Measurements from ENCODE around the gene SLX9. TPM values are rescaled to one million over a fixed set of nuclear protein-coding genes. Genes with fewer than 3 reads are reported as not detected.

The SLX9 gene
- total RNA-seq, 4 donors from 2014 or later = 8.6 to 24.3 (median 10.5) TPM; not detected in 1

DNA sequence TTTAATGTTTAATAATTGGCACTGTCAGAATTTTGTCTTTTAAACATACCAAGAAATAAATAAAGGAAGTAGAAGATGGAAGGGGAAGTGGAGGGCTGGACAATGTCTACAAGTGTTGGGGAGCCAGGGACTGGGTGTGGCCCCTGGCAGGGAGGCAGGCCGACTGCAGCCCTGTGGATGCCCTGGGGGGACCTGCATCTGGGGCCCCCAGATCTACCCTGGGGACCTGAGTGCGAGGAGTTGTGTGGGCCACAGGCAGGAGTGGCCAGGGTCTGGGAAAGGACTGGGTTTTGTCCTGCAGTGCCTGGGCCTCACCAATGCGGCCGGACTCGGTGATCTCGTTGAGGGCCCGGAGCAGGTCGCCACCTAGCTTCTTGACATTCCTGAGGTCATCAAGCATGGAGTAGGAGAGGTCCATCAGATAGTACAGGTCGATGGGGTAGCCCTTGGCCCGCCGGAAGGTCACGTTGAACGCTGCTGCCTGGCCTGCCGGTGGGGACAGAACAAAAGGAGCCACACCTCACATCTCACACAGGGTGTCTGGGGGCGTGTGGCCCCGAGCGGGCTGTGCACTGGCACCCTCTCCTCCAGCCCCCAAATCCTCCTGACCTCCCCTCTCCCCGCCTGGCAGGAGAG is 36.7 kb upstream of the SLX9 start:
- TF ChIP-seq, protein P1, sequence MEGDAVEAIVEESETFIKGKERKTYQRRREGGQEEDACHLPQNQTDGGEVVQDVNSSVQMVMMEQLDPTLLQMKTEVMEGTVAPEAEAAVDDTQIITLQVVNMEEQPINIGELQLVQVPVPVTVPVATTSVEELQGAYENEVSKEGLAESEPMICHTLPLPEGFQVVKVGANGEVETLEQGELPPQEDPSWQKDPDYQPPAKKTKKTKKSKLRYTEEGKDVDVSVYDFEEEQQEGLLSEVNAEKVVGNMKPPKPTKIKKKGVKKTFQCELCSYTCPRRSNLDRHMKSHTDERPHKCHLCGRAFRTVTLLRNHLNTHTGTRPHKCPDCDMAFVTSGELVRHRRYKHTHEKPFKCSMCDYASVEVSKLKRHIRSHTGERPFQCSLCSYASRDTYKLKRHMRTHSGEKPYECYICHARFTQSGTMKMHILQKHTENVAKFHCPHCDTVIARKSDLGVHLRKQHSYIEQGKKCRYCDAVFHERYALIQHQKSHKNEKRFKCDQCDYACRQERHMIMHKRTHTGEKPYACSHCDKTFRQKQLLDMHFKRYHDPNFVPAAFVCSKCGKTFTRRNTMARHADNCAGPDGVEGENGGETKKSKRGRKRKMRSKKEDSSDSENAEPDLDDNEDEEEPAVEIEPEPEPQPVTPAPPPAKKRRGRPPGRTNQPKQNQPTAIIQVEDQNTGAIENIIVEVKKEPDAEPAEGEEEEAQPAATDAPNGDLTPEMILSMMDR (IDR thresholded peaks at IDR 0.05) = no peak
- TF ChIP-seq POLR2A (IDR thresholded peaks at IDR 0.05) = no peak
- no peaks in the 10 kb centered on the region for H3K9me3 ChIP-seq
- H3K27ac ChIP-seq = no peak overlapping the region
- H3K36me3 ChIP-seq = no peaks in the 10 kb centered on the region
- H3K4me1 ChIP-seq = no peaks in the 10 kb centered on the region
- DNase-seq = no peak
- intact Hi-C loops (cut with DNase I; ENCODE audit: low total_unique reads) = no loop called here
- H3K27me3 ChIP-seq = no peaks in the 10 kb centered on the region
- H3K4me3 ChIP-seq = no peak overlapping the region

DNA sequence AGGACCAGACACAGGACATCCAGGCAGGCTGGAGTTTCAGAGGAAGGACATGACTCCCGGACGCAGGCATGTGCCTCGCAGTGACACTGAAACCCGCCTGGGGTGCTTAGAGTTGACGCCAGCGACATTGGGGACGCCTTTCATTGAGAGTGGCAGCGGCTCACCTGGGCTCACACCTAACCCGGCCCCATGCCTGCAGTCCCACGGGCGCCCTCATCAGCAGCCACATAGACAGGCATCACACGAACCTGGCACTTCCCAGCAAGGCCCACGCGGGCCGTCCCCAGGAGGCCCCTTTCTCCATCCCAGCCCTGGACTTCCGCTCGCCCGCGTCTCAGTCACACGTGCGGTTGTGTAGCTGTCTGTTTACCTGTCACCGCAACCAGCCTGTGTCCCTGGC is 36.1 kb upstream of the SLX9 start:
- intact Hi-C loops (cut with DNase I; ENCODE audit: low total_unique reads) = no loop called here
- TF ChIP-seq POLR2A (IDR thresholded peaks at IDR 0.05) = no peak
- TF ChIP-seq, protein P1 (IDR thresholded peaks at IDR 0.05) = no peak
- no peaks in the 10 kb centered on the region for H3K4me1 ChIP-seq
- no peaks in the 10 kb centered on the region for H3K27me3 ChIP-seq
- no peaks in the 10 kb centered on the region for H3K36me3 ChIP-seq
- H3K4me3 ChIP-seq = no peak overlapping the region
- H3K9me3 ChIP-seq = no peaks in the 10 kb centered on the region
- H3K27ac ChIP-seq = no peak overlapping the region
- no peak for DNase-seq

DNA sequence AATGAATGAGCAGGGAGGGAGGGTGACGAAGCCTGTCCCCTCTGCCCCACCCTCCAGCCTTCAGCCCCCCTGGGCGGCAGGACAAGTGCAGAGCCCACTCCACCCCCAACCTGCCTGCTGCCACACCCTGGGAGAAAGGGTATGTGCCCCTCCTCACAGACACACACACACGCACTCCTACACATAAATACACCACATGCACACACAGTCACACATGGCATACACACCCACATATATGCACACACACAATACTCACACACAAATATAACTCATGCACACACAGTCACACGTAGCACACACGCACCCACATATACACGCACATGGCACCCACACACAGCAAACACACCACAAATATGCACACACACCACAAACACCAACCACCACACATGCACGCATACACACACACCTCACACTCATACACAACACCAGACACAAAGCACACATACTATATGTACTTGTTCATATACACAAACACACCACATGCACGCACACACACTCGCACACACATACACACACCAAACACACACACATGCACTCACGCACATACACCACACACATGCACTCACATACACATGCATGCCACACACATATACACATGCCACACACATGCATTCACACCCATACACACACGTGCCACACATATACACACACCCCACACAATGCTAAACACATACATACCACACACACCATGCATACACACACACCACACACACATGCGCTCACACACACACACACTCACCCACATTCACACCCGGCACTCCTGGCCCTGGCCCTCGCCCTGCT is 35.5 kb upstream of the SLX9 start:
- Histone ChIP-seq H3K4me1 (no peaks in the 10 kb centered on the region), H3K4me3 (no peak overlapping the region), H3K9me3 (no peaks in the 10 kb centered on the region), H3K36me3 (no peaks in the 10 kb centered on the region), H3K27ac (no peak overlapping the region), H3K27me3 (no peaks in the 10 kb centered on the region)
- intact Hi-C loops (cut with DNase I; ENCODE audit: low total_unique reads) = no loop called here
- no peak for DNase-seq
- TF ChIP-seq, protein P1 (IDR thresholded peaks at IDR 0.05) = no peak
- no peak for TF ChIP-seq POLR2A (IDR thresholded peaks at IDR 0.05)

DNA sequence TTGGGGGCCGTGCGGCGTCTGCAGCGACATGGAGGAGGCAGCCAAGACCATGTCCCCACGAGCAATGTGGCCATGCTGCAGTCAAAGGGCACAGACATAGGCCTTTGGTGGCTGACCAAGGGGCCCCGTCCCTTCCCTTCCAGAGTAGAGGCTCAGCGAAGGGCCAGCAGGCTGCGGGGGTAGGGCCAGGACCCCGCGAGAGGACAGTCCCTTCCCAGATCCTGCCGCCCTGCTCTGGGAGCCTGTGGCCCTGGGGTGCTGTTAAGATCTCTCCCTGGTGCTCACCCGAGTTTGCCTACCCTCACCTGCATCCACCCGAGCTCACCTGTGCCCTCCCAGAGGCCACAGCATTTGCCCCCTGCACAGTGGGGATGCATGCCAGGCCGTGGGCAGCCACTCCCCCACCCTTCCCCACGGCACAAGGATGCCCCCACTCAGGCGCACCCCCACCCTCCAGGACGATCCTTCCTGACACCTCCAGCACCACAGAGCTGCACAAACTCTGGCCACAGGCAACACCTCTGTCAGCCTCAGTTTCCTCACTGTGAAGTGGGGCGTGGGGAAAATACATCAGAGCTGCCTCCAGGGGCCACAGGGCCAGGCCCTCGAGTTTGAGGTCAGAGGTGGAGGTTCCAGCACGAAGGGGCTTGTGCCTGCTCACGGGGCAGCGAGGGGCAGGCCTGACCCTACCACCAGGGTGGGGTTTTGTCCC is 34.7 kb upstream of the SLX9 start:
- H3K9me3 ChIP-seq = no peaks in the 10 kb centered on the region
- H3K36me3 ChIP-seq = no peaks in the 10 kb centered on the region

More for the DNA sequence above, 34.7 kb upstream of the SLX9 start:
- intact Hi-C loops (cut with DNase I; ENCODE audit: low total_unique reads) = no loop called here
- no peaks in the 10 kb centered on the region for H3K27me3 ChIP-seq
- no peak overlapping the region for H3K4me3 ChIP-seq
- no peak overlapping the region for H3K27ac ChIP-seq
- no peaks in the 10 kb centered on the region for H3K4me1 ChIP-seq
- TF ChIP-seq POLR2A (IDR thresholded peaks at IDR 0.05) = no peak
- TF ChIP-seq, protein P1 (IDR thresholded peaks at IDR 0.05) = no peak
- DNase-seq = no peak

All from uterus (tissue), 4 donors.